K562 (cell line): ENCODE data around the gene SMC3. TPM values are rescaled to one million over a fixed set of nuclear protein-coding genes. Genes with fewer than 3 reads are reported as not detected.

Source experiments
- CBFA2T3 ChIP-seq: fragments of 450-650 bp; IDR thresholded peaks from 2 replicates; pipeline ENCODE4 v1.6.1; 2017
- FOXK2 ChIP-seq, 2 experiments: fragments of 450-650 bp; IDR thresholded peaks in 1 of 2; conservative IDR thresholded peaks in 1 of 2; 2 replicates each; pipeline ENCODE4 v1.6.1; 2016; ENCODE audit warnings: low read depth in 2 of 2, mild to moderate bottlenecking in 1 of 2
- HNRNPH1 ChIP-seq: fragments of 200-400 bp; formaldehyde crosslinking; optimal IDR thresholded peaks from 2 replicates; pipeline ENCODE3; 2017; ENCODE audit warnings: low read depth, mild to moderate bottlenecking, low read length, moderate library complexity
- KLF6 ChIP-seq: fragments of 250-450 bp; sonication (Bioruptor Pico); IDR thresholded peaks from 2 replicates; pipeline ENCODE4 v1.4.0; 2020; ENCODE audit warnings: mild to moderate bottlenecking, moderate library complexity, borderline replicate concordance
- L3MBTL2 ChIP-seq: fragments of 450-650 bp; IDR thresholded peaks from 2 replicates; pipeline ENCODE4 v1.6.1; 2016; ENCODE audit warnings: mild to moderate bottlenecking, moderate library complexity
- SMARCC2 ChIP-seq: fragments of 450-650 bp; IDR thresholded peaks from 2 replicates; pipeline ENCODE4 v1.6.1; 2017; ENCODE audit warnings: antibody characterized with exemption, moderate library complexity, mild to moderate bottlenecking, low read depth
- TCF7L2 ChIP-seq: fragments of 150-350 bp; IDR thresholded peaks from 2 replicates; pipeline ENCODE4 v1.6.1; 2016; ENCODE audit warnings: low read depth, mild to moderate bottlenecking, low read length, moderate library complexity
- YY1 ChIP-seq, 3 experiments: IDR thresholded peaks; 2 replicates each; pipeline ENCODE4 v1.6.1; 2011; ENCODE audit warnings: low read length in 2 of 3, mild to moderate bottlenecking in 2 of 3, moderate library complexity in 2 of 3, borderline replicate concordance in 1 of 3, control low read depth in 1 of 3, low read depth in 1 of 3; ENCODE audit not compliant: insufficient read depth in 3 of 3, insufficient replicate concordance in 2 of 3, control insufficient read depth in 1 of 3, insufficient read length in 1 of 3; ENCODE audit errors: extremely low read depth in 1 of 3
- ZNF224 ChIP-seq: sonication (generic); formaldehyde crosslinking; IDR thresholded peaks from 2 replicates; pipeline ENCODE4 v1.8.0; 2022; ENCODE audit warnings: mild to moderate bottlenecking, missing genetic modification reagents
- ZSCAN32 ChIP-seq: fragments of 450-650 bp; formaldehyde crosslinking; IDR thresholded peaks from 2 replicates; pipeline ENCODE4 v1.4.0; 2020; ENCODE audit warnings: mild to moderate bottlenecking, moderate library complexity
- polyA plus RNA-seq, 8 experiments: library from polyadenylated mRNA; depleted of rRNA in 4 of 8; stranded (reverse) in 5 of 8; unstranded in 3 of 8; fragments of >200 nt; fragmentation: Nextera tagmentation in 2 of 8; fragmentation: Illumina TruSeq in 1 of 8; extraction: Ambion mirVana in 2 of 8; extraction: Trizol in 1 of 8; gene quantifications; 2 replicates each; pipeline versions ENCODE4 v1.2.1 to v1.2.3, GENCODE V29; 2011 to 2014; ENCODE audit warnings: inconsistent platforms in 1 of 8, missing spikeins in 1 of 8
- total RNA-seq, 7 experiments: library from RNA; depleted of rRNA in 6 of 7; stranded (reverse); fragments of >200 nt in 6 of 7; fragmentation: Illumina TruSeq in 2 of 7; extraction: Trizol in 2 of 7; gene quantifications; 2 replicates each; pipeline versions ENCODE4 v1.2.1 to v1.2.3, GENCODE V29; 2011 to 2021; ENCODE audit warnings: low replicate concordance in 1 of 7
- TF ChIP-seq, protein P1 (sequence below): fragments of 200-800 bp; sonication (Bioruptor generic); IDR thresholded peaks from 2 replicates; pipeline ENCODE4 v1.6.1; 2017; ENCODE audit warnings: missing genetic modification characterization, missing compliant biosample characterization
- TF ChIP-seq, protein P2 (sequence below): fragments of 450-650 bp; IDR thresholded peaks from 2 replicates; pipeline ENCODE4 v1.6.1; 2016; ENCODE audit warnings: borderline replicate concordance

Gene SMC3
- total and polyA plus RNA-seq, 9 of the 15 experiments (the other 6 are each of a cell fraction or from before 2014, with no cell fraction given), result 21.3 to 62.6 (median 39.3) TPM

DNA sequence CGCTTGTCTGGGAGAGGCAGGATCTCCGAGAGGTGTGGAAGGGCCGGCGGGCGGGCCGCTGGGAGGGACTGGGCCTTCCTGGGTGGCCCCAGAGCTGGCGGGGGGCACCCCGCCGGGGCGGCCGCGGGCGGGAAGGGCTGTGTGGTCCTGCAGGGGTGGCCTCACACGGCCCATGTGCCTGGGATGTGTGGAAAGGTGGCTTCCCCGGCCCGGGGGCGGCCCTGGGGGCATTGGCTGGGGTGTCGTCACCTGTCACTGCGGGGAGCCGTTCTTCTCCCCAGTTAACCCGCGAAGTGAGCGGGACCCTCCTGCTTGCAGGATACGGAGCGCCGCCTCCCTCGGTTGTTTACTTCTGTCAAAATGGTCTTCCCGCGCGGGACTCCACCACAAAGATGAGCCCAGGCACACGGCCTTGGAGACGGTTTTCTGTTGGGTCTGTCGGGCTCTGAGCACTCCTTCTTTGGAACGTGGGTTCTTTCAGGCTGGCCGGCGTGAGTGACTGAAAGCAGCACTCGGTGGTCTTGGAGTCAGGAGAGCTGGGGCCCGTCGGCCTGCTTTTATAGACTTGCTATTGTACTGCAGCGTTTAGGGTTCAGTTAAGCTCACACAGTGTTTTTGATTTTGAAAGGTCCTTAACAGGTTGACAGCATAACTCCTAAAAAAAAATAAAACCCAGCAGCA is 700 bp downstream of the SMC3 start (continued):
- TF ChIP-seq YY1 (IDR thresholded peaks at IDR 0.05; ENCODE audit: borderline replicate concordance in 1 of 3, control insufficient read depth in 1 of 3, extremely low read depth in 1 of 3, insufficient read depth in 3 of 3, insufficient read length in 1 of 3, insufficient replicate concordance in 2 of 3, low read depth in 1 of 3, low read length in 2 of 3), result peak in 1 of 3 experiments; percentile 34
- TF ChIP-seq HNRNPH1, result no peak
- TF ChIP-seq, protein P1, sequence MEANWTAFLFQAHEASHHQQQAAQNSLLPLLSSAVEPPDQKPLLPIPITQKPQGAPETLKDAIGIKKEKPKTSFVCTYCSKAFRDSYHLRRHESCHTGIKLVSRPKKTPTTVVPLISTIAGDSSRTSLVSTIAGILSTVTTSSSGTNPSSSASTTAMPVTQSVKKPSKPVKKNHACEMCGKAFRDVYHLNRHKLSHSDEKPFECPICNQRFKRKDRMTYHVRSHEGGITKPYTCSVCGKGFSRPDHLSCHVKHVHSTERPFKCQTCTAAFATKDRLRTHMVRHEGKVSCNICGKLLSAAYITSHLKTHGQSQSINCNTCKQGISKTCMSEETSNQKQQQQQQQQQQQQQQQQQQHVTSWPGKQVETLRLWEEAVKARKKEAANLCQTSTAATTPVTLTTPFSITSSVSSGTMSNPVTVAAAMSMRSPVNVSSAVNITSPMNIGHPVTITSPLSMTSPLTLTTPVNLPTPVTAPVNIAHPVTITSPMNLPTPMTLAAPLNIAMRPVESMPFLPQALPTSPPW (CRISPR knock-in tag), result peak; percentile 1; the same call in 1 of the 2 replicates
- peak; percentile 79 to 83 for TF ChIP-seq FOXK2 (conservative IDR thresholded peaks at IDR 0.05 in 1 of 2, IDR thresholded peaks at IDR 0.05 in 1 of 2; ENCODE audit: low read depth in 2 of 2)
- 0 out of 2 replicates have a peak, but pooled peaks have one; percentile 1 for TF ChIP-seq ZSCAN32 (CRISPR knock-in tag)
- no peak for TF ChIP-seq L3MBTL2
- TF ChIP-seq KLF6 (CRISPR knock-in tag), result no peak
- no peak for TF ChIP-seq CBFA2T3
- no peak for TF ChIP-seq ZNF224 (CRISPR knock-in tag)
- TF ChIP-seq, protein P2, sequence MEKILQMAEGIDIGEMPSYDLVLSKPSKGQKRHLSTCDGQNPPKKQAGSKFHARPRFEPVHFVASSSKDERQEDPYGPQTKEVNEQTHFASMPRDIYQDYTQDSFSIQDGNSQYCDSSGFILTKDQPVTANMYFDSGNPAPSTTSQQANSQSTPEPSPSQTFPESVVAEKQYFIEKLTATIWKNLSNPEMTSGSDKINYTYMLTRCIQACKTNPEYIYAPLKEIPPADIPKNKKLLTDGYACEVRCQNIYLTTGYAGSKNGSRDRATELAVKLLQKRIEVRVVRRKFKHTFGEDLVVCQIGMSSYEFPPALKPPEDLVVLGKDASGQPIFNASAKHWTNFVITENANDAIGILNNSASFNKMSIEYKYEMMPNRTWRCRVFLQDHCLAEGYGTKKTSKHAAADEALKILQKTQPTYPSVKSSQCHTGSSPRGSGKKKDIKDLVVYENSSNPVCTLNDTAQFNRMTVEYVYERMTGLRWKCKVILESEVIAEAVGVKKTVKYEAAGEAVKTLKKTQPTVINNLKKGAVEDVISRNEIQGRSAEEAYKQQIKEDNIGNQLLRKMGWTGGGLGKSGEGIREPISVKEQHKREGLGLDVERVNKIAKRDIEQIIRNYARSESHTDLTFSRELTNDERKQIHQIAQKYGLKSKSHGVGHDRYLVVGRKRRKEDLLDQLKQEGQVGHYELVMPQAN, result peak; percentile 39; the same call in 1 of the 2 replicates
- no peak for TF ChIP-seq SMARCC2
- no peak for TF ChIP-seq TCF7L2
- TF ChIP-seq, all 486 proteins: peak for 18
